Large intestine (tissue), 3 donors: ENCODE measurements around the gene SMARCA1. TPM values are rescaled to one million over a fixed set of nuclear protein-coding genes. Genes with fewer than 3 reads are reported as not detected.

Experiments
- DNase-seq, 2 donors: peaks; one replicate each; pipeline versions ENCODE4 v3.0.0 to v3.0.0-alpha.2; 2013
- H3K27ac ChIP-seq: one replicate; pipeline ENCODE4 v1.5.1; 2013; ENCODE audit warnings: low read length
- H3K27me3 ChIP-seq: 2 replicates; pipeline ENCODE4 v1.6.1; 2013; ENCODE audit warnings: low read length; ENCODE audit not compliant: control insufficient read depth, insufficient read depth
- H3K36me3 ChIP-seq: 2 replicates; pipeline ENCODE4 v1.6.1; 2013; ENCODE audit warnings: low read length; ENCODE audit not compliant: control insufficient read depth, insufficient read depth
- H3K4me1 ChIP-seq: one replicate; pipeline ENCODE4 v1.6.1; 2013; ENCODE audit warnings: low read length; ENCODE audit not compliant: control insufficient read depth, insufficient read depth
- H3K4me3 ChIP-seq: one replicate; pipeline ENCODE4 v1.5.1; 2013; ENCODE audit warnings: low read length
- H3K9me3 ChIP-seq: one replicate; pipeline ENCODE4 v1.6.1; 2013; ENCODE audit warnings: mild to moderate bottlenecking, low read depth, low read length, moderate library complexity; ENCODE audit not compliant: control insufficient read depth
- WGBS: methylation state at CpG from one replicate; pipeline ENCODE4 v1.1.5; 2013; ENCODE audit warnings: low lambda C conversion rate; ENCODE audit not compliant: insufficient coverage; 5-methylcytosine and 5-hydroxymethylcytosine counted together
- polyA plus RNA-seq: library from polyadenylated mRNA; unstranded; fragments of 120-200 nt; gene quantifications from one replicate; pipeline ENCODE4 v1.2.1, GENCODE V29; 2013

SMARCA1 gene
- polyA plus RNA-seq, 1 donor, result 43.9 TPM

DNA sequence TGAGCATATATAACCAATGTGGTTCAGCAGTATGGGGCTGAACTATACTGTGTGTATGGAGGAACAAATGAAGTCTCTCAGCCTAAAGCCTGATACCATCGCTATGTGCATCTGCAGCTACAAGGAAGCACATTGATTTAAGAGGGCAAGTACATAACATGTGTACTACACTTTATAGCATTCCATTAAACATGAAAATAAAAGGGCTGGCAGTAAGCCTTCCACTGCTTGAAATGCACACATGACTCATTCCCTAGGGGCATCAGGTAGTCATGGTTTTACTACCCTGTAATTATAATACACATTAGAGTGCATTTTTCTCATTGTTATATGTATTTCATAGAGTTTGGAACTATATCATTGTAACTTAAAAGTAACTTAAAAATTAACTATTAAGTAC, 51.2 kb downstream of the SMARCA1 start:
- H3K4me1 ChIP-seq, result no peaks in the 10 kb centered on the region
- no CpG with 5 or more reads among the region's 1 CpG for WGBS
- no peak for DNase-seq
- no peaks in the 10 kb centered on the region for H3K27me3 ChIP-seq
- no peak overlapping the region for H3K27ac ChIP-seq
- peaks cover 14% of the 10 kb centered on the region for H3K36me3 ChIP-seq
- no peak overlapping the region for H3K4me3 ChIP-seq
- H3K9me3 ChIP-seq, result no peaks in the 10 kb centered on the region

- 40% methylated on average over 1 of the region's 3 CpGs for WGBS
- Histone ChIP-seq H3K27ac (no peak overlapping the region), H3K27me3 (no peaks in the 10 kb centered on the region), H3K4me1 (no peaks in the 10 kb centered on the region), H3K4me3 (no peak overlapping the region), H3K36me3 (peaks cover 10% of the 10 kb centered on the region), H3K9me3 (no peaks in the 10 kb centered on the region)
- DNase-seq, result no peak
Measured at GRCh38 chrX:129462707-129463106, 60.6 kb downstream of the SMARCA1 start.

DNA sequence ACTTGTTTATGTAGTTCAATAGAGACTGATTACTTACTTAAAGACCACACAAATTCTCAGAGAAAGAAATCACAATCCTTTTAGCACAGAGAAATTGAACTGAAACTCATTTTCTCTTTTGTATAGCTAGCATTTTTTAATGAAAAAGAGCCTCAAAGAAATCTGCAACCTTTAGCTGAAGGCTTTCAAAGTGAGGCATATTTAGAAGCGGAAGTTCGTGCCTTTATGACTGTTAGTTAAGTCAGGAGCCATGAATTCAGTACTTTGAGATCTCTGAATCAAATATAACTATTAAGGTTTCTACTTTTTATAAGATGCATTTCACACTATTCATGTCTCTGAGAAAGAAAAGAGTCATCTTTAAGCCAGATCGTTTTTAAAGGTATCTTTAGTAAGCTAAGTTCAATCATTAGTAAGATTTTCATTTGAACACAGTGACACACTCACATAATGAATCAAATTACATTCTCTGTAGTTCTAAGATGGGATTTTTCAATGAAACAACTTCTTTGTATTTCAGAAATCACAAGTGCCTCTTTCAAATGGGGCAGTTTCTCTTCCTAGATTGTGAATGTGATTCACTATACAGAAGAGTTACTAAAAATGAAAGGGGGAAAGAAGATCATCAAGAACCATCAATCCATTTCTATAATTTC, 61.4 kb downstream of the SMARCA1 start:
- DNase-seq, result no peak
- no CpG with 5 or more reads among the region's 3 CpGs for WGBS
- Histone ChIP-seq H3K9me3 (no peaks in the 10 kb centered on the region), H3K4me3 (no peak overlapping the region), H3K4me1 (peaks cover 2% of the 10 kb centered on the region), H3K27ac (no peak overlapping the region), H3K36me3 (peaks cover 7% of the 10 kb centered on the region), H3K27me3 (no peaks in the 10 kb centered on the region)

DNA sequence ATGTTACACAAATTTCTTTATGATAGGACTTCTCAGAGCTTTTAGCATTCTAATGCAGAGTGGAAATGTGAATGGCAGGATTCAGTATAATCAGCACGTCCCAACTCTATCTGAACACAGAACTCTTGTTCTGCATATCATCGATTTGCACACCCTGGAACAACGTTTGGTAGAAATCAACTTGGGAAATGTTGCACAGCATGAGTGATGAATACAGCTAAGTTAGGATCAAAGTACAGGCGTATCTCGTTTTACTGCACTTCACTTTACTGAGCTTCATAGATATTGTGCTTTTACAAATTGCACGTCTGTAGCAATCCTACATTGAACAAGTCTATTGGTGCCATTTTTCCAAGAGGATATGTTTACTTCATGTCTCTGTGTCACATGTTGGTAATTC, 70.8 kb downstream of the SMARCA1 start:
- peak; percentile 15 to 44 for DNase-seq

GRCh38 chrX:129450123-129450522, 73.2 kb downstream of the SMARCA1 start:
- Histone ChIP-seq H3K27ac (no peak overlapping the region), H3K4me3 (no peak overlapping the region), H3K9me3 (no peaks in the 10 kb centered on the region), H3K27me3 (no peaks in the 10 kb centered on the region), H3K36me3 (no peaks in the 10 kb centered on the region), H3K4me1 (no peaks in the 10 kb centered on the region)
- WGBS, result 92% methylated on average over 2 of the region's 4 CpGs
- no peak for DNase-seq

More for the DNA sequence above, 70.8 kb downstream of the SMARCA1 start:
- no CpG with 5 or more reads among the region's 6 CpGs for WGBS
- H3K9me3 ChIP-seq, result no peaks in the 10 kb centered on the region
- peaks cover 2% of the 10 kb centered on the region for H3K4me1 ChIP-seq
- no peak overlapping the region for H3K27ac ChIP-seq
- no peak overlapping the region for H3K4me3 ChIP-seq
- no peaks in the 10 kb centered on the region for H3K36me3 ChIP-seq
- no peaks in the 10 kb centered on the region for H3K27me3 ChIP-seq

DNA sequence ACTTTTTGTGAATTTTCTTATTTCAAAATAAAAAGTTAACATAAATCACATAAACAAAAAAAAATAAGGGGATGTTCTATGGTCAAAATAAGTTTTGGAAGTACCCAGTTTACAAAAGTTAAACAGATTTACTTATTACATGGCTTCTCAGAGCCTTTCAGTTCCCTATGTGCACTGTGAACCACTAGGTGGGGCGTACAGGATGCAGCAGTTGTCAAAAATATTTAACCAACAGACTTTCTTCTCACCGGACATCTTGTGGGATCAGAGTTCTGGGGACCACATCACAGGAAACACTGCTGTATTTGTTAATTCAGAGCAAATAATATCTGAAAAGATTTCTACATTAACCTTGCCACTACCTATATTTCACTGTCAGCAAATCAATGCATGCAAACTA, 74.1 kb downstream of the SMARCA1 start:
- WGBS, result no CpG with 5 or more reads among the region's 2 CpGs
- Histone ChIP-seq H3K9me3 (no peaks in the 10 kb centered on the region), H3K4me3 (no peak overlapping the region), H3K36me3 (no peaks in the 10 kb centered on the region), H3K27ac (no peak overlapping the region), H3K4me1 (no peaks in the 10 kb centered on the region), H3K27me3 (no peaks in the 10 kb centered on the region)
- DNase-seq, result no peak

GRCh38 chrX:129445436-129445835, 77.9 kb downstream of the SMARCA1 start:
- no peak for DNase-seq
- Histone ChIP-seq H3K27me3 (no peaks in the 10 kb centered on the region), H3K4me3 (no peak overlapping the region), H3K27ac (no peak overlapping the region), H3K9me3 (no peaks in the 10 kb centered on the region), H3K36me3 (no peaks in the 10 kb centered on the region), H3K4me1 (no peaks in the 10 kb centered on the region)

DNA sequence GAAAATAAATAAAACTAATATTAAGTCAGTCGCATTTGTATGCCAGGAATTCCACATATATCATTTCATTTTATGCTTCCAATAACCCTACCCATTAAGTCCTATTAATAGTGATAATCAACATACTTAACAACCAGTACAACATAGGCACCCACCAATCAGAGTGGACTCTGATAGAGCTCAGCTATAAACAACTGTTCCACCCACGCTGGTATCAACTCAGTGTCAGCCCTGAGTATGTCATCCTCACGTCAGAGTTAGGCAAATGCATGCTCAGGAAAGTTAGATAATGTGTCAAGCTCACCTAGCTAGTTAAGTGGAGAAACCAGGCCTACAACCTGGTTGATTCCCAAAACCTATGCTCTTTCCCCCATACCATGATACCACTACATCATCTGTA, 89.3 kb downstream of the SMARCA1 start:
- peak in 1 of 2 donors; percentile 7 for DNase-seq
- WGBS, result no CpG with 5 or more reads among the region's 3 CpGs
- Histone ChIP-seq H3K4me1 (no peaks in the 10 kb centered on the region), H3K9me3 (no peaks in the 10 kb centered on the region), H3K36me3 (no peaks in the 10 kb centered on the region), H3K4me3 (no peak overlapping the region), H3K27ac (no peak overlapping the region), H3K27me3 (no peaks in the 10 kb centered on the region)

GRCh38 chrX:129433461-129433860, 89.8 kb downstream of the SMARCA1 start:
- no peak overlapping the region for H3K27ac ChIP-seq
- H3K4me3 ChIP-seq, result no peak overlapping the region
- no peaks in the 10 kb centered on the region for H3K4me1 ChIP-seq
- WGBS, result no CpG with 5 or more reads among the region's 2 CpGs
- no peak for DNase-seq
- H3K9me3 ChIP-seq, result no peaks in the 10 kb centered on the region
- H3K27me3 ChIP-seq, result no peaks in the 10 kb centered on the region
- no peaks in the 10 kb centered on the region for H3K36me3 ChIP-seq

DNA sequence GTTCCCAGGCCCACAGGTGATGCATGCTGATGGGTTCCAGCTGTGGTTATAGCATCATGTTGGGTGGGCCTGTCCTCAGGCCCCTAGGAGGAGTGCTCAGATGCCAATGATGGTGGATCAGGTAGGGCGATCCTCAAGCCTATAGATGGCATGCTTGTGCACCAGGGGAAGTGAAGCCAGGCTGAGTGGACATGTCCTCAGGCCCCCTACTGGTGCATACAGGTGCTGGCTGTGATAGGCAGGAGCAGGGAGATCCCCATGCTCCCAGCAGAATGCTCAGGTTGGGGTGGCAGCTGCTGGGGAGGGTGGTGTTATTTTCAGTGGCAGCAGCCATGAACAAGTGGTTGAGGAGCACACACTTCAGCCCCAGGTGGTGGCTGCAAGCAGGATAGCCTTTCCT, 96.0 kb downstream of the SMARCA1 start:
- Histone ChIP-seq H3K36me3 (peaks cover 6% of the 10 kb centered on the region), H3K27ac (no peak overlapping the region), H3K4me1 (no peaks in the 10 kb centered on the region), H3K4me3 (no peak overlapping the region), H3K9me3 (no peaks in the 10 kb centered on the region), H3K27me3 (no peaks in the 10 kb centered on the region)
- WGBS, result no CpG with 5 or more reads among the region's 1 CpG
- DNase-seq, result no peak

- Histone ChIP-seq H3K27me3 (no peaks in the 10 kb centered on the region), H3K9me3 (no peaks in the 10 kb centered on the region), H3K4me3 (no peak overlapping the region), H3K4me1 (no peaks in the 10 kb centered on the region), H3K27ac (no peak overlapping the region), H3K36me3 (peaks cover 5% of the 10 kb centered on the region)
- no CpG with 5 or more reads among the region's 4 CpGs for WGBS
- DNase-seq, result no peak
Measured at GRCh38 chrX:129423191-129423590, 100.1 kb downstream of the SMARCA1 start.
